NOMO-1 treated with dmso at 0.1 percent for 144 hours (cell line): ENCODE results near the gene FEM1C.

Experiments used
- DNase-seq: peaks from one replicate; lab custom pipeline; 2025; ENCODE audit not compliant: unreplicated experiment; lab: John Stamatoyannopoulos, UW

Gene FEM1C, protein sequence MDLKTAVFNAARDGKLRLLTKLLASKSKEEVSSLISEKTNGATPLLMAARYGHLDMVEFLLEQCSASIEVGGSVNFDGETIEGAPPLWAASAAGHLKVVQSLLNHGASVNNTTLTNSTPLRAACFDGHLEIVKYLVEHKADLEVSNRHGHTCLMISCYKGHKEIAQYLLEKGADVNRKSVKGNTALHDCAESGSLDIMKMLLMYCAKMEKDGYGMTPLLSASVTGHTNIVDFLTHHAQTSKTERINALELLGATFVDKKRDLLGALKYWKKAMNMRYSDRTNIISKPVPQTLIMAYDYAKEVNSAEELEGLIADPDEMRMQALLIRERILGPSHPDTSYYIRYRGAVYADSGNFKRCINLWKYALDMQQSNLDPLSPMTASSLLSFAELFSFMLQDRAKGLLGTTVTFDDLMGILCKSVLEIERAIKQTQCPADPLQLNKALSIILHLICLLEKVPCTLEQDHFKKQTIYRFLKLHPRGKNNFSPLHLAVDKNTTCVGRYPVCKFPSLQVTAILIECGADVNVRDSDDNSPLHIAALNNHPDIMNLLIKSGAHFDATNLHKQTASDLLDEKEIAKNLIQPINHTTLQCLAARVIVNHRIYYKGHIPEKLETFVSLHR

DNA sequence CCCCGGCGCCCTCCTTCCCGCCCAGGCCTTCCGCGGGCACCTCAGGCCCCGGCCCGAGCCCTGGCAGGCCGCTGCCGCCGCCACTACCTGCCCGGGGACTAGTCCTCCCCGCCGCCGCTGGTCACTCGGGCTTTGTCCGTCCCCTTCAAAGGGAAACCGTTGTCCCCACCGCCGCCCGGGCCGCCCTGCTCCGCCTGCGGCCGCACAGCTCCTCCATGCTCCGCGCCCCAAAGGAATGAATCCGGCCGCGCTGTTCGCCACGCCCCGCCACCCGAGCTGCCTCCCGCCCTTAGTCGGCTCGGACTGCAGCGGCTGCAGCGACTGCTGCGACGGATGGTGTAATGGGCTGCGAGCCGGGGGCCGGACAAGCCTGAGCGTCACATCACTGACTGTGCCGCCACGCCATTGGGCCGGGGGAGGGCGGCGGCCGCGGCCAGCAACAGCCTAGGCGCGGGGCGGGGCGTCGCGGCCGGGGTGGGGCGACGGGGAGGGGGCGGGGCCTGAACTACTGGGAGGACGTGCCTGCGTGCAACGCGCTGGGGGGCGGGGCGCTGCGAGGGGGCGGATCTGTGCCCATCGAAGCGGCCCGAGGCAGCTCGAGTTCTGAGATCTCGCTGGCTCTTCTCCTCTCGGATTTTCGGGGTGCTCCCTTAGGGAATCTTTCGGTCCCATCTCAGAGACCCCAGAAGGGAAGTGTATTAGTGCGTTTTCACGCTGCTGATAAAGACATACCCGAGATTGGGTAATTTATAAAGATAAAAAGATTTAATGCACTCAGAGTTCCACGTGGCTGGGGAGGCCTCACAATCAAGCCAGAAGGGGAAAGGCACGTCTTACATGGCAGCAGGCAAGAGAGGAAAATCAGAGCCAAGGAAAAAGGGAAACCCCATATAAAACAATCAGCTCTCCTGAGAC, at the start of gene FEM1C:
TSS of gene FEM1C (minus strand) at position 340 of the 915 bp plus-strand sequence. CDS start 1,282 bp downstream, outside the sequence.
- DNase-seq: peak; percentile 96

DNA sequence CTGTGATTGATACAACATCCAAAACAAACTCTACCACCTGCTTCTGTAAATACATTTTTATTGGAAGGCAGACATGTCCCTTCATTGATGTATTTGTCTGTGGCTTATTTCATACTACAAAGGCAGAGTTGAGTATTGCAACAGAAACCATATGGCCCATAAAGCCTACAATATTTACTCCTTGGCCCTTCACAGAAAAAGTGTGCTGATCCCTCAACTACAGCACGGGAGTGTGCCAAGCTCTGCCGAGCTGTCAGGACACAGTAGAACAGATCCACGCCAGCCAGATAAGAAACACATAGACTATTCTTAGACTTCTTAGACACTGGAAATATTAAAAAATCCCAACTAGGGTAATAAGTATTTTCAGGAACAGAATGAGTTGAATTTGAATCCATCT, 44.5 kb upstream of the FEM1C start:
- no peak for DNase-seq

DNA sequence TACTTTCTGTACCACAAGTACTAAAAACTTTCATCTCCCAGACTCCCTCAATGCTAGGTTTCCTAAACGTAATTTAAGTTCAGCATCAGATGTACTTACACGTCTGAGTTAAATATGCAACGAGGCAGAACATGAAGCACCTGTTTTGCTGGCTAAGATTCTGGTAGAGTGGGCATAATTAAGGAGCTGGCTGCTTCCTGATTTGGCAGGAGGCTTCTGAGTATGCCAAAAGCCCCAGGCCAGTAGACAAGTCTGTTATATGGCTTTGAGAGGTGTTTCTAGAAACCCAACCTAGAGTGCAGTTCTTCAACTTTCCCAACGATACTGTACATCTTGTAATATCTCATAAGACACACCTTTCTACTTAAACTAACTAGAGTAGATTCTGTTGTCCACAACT, 44.1 kb upstream of the FEM1C start:
- no peak for DNase-seq

DNA sequence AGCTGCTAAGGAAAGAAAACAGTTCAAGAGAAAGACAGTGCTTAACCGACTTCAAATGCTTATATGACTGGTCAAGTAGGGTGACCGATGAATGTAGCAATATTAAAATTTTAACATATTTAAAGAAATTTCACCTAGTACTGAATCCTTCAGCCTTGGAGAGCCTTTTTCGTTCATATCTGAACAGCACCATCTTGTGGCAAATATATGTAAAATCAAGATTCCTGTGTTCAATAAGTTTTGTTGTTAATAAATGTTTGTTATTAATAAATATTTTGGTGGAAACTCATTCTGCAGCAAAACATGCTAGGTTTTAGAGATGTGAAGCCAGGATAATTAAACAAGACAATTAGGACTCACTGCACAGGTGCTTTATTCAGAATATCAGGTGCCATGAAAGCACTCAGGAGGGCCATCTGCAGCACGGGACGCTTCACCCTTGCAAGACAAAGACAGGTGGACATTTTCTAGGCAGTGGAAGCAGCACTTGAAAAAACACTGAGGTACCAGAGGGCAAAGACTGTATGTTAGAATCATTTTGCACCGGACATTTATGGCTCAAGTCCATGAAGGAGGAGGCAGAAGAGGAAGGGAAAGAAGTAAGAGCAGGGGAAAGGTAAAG, 42.1 kb upstream of the FEM1C start:
- no peak for DNase-seq

DNA sequence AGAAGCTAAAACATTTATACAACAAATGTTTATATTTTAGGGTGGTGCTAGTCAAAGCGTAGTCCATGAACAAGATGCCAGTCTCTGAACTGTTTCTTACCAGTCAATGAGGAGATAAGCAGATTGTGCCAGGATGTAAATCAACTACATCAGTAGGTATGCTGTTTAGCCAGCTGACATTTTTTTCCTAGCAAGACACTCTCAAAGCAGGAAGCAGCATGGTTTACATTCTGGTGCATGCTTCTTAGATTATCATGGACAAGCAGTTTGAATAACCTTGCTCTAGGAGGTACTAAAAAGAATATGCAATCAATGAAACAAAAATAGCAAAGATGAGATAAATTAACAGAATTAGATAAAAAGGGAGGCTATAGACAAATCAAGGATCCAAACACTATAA, 40.7 kb upstream of the FEM1C start:
- no peak for DNase-seq

DNA sequence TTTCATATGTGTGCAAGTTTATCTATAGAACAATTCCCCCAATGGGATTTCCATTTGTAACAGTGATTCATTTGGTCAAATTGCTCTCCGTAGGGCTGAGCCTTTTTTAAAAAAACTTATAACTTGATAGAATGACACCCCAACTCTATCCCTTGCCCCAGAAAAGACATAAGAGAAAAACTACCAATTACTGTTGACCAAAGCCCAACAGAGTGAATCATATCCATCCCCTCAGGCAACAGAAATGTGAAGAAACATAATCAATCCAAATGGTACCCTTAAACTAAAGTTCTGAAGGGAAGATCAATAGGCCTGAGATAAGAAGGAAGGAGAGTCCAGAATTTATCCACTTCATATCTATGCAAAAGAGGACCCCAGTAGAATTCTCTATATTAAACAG, 39.9 kb upstream of the FEM1C start:
- DNase-seq: no peak

DNA sequence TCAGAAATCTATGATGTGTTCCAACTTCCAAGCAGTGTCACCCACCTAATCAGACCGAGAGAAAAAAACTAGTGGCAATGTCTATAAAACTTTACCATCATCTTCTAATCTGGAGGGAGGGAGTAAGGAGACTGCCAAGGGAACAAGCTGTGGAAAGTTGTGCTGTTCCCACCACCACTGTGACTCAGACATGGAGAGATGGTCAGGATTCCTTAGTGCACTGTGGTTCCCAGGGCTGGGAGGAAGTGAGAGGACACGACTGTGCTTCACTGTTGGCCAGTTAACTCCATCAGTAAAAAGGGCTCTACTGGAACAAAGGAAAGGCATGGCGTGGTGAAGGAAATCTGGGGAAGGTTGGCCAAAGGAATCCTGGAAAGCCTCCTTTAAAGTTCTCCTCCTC, 38.9 kb upstream of the FEM1C start:
- no peak for DNase-seq

DNA sequence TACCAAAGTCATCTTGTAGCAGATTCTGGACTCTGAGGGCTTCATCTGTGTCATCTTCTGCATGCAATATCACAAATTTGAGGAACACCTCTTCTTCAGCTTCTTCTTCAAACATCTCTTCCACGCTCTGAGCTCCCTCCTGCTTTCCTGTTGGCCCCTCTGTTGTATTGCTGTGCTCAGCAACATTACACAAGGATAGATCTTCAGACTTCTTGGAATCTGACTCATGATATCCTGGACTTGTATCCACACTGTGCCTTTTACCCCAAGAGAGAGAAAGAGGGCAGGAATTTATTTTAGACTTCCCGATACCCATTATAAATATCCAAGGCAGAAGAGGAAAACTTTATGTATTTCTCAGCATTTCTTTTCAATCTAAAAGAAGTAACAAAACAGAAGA, 36.4 kb upstream of the FEM1C start:
- DNase-seq: no peak

DNA sequence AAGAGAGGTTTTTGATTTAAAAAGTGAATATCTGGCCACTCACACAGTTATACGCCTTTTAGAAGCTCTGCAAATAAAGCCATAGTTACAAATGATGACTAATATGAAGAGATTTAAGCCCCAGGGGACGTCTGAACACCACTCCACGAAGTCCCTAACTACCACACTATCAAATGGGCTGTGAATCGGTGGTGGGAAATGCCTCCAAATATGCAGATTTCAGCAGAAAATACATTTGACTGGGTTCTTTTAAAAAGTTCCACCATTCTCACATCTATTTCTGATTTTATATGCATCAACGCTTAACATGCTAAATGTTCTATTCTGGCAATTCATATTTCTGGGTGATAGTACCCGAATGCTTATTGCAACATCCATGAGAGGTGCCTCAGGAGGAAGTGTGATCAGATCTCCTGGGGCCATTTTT, 35.2 kb upstream of the FEM1C start:
- no peak for DNase-seq

DNA sequence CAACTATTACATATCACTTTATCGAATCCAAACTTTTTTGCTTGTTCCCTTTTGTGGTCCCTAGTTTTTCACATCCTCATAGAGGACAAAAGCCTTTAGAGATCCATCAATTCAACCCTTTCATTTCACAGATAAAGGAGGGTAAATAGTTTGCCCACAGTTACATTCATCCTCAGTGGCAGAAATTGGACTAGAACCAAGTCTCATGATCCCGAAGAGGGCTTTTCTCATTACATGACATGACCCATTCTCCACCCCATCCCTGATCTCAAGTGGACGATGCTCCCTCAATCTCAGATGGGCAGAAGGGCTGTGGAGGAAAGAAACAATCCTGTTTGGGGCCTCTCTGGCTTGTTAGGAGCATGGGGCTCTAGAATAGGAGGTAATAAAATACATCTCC, 34.6 kb upstream of the FEM1C start:
- no peak for DNase-seq

DNA sequence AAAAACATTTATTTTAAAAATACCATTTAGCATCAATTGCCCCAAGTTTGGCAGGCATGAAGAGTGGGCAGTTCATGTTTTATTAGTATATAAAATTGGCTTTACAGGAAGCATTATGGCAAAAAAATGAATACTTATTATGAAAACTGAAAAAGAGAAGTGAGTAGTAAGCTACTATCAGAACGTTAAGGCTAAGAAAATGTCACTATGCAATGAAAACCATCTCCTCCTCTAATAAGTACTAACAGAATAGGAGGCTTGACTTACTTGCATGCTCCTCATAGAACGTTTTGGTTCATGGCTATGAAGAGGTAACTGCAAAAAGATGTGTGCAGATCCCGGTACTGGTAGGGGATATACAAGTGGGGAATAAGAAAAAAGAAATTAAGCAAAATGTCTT, 34.1 kb upstream of the FEM1C start:
- no peak for DNase-seq

DNA sequence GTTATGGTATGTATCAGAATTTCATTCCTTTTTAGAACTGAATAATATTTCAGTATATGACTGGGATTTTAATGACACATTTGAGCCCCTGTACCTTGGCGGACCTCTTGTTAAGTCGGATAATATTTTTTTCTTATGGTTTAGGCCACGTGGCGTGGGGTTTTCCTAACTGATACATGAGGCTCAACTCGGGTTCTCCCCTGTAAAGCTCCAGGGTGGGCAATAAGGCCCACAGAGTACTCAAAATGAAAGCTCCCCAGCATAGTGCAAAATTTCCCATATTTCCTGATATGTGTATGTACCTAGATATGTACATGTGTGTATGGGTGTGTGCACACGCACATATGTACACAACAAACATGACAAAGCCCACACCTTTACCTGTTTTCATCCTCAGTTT, 33.2 kb upstream of the FEM1C start:
- no peak for DNase-seq

DNA sequence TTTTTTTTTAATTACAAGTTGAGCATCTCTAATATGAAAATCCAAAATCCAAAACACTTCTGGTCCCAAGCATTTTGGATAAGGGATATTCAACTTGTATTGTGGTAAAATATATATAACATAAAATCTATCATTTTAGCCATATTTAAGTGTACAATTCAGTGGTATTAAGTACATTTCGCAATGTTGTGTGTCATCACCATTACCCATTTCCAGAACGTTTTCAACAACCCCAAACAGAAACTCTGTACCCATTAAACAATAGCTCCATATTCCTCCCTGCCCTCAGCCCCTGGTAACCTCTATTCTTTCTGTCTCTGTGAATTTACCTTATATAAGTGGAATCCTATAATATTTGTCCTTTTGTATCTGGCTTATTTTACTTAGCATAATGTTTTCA, 32.8 kb upstream of the FEM1C start:
- no peak for DNase-seq

DNA sequence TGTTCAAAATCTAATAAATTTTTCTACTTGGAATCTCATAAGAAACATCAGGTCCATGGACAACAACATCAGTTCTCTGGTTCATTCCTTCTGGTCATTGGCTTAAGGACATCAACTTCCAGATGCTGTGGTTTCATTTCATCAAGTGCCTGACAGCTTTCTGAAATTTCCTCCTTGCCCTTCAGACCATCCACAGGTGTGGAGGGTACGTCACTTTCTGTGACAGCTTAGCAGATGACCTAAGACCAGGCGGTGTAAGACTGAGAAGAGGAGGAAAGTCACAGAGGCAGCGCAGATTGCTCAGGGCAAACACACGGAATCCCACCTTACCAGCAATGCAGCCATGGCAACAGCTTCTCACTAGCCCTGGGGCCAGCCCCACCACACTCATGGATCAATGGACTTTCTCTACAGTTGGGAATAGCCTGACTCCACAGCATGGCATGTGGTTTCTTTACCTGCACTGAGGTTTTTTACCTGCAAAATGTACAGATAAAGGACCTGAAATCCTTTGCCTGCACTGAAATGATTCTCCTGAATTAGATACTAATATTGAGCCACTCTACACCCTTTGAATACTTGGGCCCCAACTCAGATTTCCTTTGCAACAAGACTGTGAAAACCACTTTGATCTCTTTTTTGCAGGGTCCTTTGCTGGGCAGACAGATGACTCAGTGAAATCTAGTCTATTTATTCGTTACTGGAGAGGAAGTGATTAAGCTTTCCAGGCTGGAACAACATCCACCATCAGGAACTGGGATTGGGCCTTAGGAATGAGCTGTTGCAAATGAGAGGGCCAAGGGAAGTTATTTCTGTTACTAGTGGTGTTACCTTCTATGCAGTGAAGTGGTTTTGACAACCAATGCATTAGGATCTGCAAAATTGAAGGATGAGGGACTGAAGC, 30.8 kb upstream of the FEM1C start:
- DNase-seq: no peak

DNA sequence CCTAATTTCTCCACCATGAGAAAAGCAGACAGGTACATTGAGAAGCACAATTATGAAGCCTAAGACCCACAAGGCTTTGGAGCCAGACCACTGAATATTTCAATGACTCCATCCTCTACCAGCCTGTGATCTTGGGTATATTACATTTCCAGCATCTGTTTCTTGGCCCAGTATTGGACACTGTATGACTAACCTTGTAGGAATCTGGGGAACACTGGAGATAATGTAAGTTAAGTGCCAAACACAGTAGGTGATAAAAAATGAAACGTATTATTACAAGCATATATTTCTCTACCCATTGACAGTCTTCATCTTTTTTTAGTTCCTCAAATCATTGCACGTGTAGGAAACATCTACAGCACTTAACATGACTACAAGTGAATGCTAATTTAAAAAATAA, 28.6 kb upstream of the FEM1C start:
- no peak for DNase-seq

DNA sequence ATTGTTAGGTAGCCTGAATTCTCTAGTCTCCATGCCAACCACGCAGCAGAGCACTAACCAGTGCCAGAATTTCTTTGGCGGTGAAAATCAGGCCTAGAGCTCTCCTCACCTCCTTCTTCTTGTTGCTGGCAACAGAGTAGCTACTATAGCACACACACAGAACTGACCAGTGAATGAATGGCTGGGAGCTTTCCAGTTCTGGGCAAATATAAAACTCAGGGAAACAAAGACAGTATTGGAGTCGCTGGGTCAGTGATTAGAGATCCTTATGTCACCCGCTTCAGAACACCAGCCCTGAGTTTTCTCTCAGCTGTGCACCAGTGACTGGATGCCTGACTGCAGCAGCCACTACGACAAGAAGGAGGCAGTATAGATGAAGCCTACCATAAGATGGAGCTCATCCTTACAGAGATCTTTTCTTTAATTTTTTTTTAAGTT, 26.9 kb upstream of the FEM1C start:
- no peak for DNase-seq

DNA sequence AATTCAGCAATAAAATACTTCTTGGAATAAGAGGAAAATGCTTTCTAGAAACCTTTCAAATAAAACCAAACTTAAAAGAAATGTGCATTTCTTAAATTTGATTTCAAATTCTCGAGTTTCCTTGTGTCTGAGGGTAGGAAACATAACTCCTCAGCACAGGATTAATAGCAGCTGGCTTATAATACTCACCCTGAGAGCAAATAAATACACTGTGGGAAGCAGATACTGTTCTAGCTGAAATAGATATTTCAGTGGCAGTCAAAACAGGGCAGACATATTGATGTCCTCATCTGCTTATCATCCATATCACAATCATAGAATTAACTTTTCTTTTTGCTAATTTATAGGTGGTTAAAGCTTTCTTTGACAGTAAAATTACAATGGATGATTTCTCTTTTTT, 24.1 kb upstream of the FEM1C start:
- DNase-seq: no peak

DNA sequence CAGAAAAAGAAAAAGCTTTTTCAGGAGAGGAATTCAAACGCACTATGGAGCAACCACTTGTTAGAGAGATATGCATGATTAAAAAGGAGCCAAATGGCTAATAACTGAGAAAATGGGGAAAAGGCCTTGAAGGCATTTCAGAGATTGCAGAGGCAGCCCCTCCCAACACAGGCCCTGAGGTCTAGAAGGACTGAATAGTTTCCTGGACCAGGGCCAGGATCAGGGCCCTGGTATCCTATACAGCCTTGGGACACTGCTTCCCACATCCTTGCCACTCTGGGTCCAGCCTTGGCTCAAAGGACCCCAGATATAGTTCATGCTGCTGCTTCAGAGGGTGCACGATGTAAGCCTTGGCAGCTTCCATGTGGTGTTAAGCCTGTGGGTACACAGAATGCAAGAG, 20.7 kb upstream of the FEM1C start:
- no peak for DNase-seq

DNA sequence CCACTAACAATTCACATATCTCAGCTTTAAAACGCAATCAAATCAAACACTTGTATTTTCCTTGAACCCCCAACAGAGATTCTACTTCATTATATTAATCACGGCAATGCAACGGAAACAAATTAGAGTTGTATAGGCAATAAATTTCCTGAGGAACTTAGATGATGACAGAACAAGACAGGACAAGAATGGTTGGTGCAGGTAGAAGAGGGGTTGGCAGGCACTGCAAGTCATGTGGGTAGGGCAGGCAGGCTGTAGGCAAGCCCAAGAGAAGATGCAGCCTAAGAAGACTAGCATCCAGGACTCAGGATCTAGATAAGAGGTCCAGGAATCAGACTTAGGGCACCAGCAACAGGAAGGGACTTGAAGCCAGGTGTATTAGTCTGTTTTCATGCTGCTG, 16.6 kb upstream of the FEM1C start:
- no peak for DNase-seq

DNA sequence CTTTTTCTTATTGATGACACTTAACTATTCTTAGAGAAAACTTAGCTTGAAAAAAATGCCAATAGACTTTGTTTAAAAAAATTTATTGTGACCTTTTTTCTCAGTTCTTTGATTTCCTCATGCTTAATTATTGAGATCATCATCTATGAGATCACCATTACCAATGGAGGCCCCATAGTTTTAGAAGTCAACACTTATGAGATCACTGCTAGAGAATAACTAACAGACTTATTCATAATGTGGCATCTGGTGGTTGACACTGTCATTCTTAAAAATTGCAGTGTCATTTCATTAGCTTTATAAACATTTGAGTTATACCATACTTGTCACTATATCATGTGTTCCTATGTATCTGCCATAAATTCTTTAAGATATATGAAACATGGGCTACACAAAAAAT, 14.9 kb upstream of the FEM1C start:
- DNase-seq: no peak
